ENCODE results near the gene PSMB10.

GRCh38 chr16:67979955-67980678 is 43.5 kb upstream of the PSMB10 start, which contains the start of gene DPEP3:
- TF ChIP-seq POLR2A (IDR thresholded peaks at IDR 0.05) (no peak), CTCF (IDR thresholded peaks at IDR 0.05) (peak in 2 of 7 experiments; percentile 7), POLR2AphosphoS5 (IDR thresholded peaks at IDR 0.05) (no peak)
